ENCODE results near the gene HSD11B1L.

The HSD11B1L gene

DNA sequence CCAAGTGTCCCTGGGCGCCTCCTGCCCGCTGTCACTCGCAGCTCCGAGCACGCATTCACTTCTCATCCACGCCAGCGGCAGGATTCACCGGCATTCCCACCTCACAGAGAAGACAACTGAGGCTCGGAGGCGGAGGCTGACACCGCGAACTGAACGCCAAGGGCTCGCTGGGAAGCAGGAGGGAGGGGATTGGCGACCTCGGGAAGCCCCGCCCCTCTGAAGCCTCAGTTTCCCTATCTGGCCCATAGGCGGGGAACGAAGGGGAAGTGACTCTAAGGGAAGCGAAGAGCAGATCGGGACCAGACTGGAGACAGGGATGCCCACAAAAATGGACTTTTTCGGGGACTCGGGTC is 767 bp upstream of the HSD11B1L start (continued):
- TF ChIP-seq ZNF670 (tag by site-specific recombination; IDR thresholded peaks at IDR 0.05; ENCODE audit: low read depth) (no peak), SCRT2 (tag by site-specific recombination; IDR thresholded peaks at IDR 0.05) (no peak), ZNF112 (tag by site-specific recombination; IDR thresholded peaks at IDR 0.05) (no peak), ZNF202 (tag by site-specific recombination; IDR thresholded peaks at IDR 0.05; ENCODE audit: borderline replicate concordance) (no peak), ZNF530 (tag by site-specific recombination; IDR thresholded peaks at IDR 0.05; ENCODE audit: low read depth) (no peak), ZNF2 (tag by site-specific recombination; IDR thresholded peaks at IDR 0.05) (peak; percentile 56; the same call in 1 of the 2 replicates), ZBTB48 (tag by site-specific recombination; IDR thresholded peaks at IDR 0.05) (no peak), BCL11B (tag by site-specific recombination; IDR thresholded peaks at IDR 0.05; ENCODE audit: low read depth) (peak; percentile 15; the same call in 1 of the 2 replicates), GLIS2 (tag by site-specific recombination; IDR thresholded peaks at IDR 0.05) (peak; percentile 76), ZNF175 (tag by site-specific recombination; IDR thresholded peaks at IDR 0.05) (no peak), ZNF830 (tag by site-specific recombination; IDR thresholded peaks at IDR 0.05; ENCODE audit: low read depth) (no peak), ZXDB (tag by site-specific recombination; IDR thresholded peaks at IDR 0.05) (no peak), ZNF623 (tag by site-specific recombination; IDR thresholded peaks at IDR 0.05) (no peak), HOXC10 (CRISPR knock-in tag; IDR thresholded peaks at IDR 0.05) (no peak), ZNF146 (tag by site-specific recombination; IDR thresholded peaks at IDR 0.05) (no peak), ZNF274 (IDR thresholded peaks at IDR 0.05; ENCODE audit: low read length) (no peak), ZNF274 (tag by site-specific recombination; IDR thresholded peaks at IDR 0.05; ENCODE audit: borderline replicate concordance) (no peak), ZNF677 (tag by site-specific recombination; IDR thresholded peaks at IDR 0.05) (no peak), ZNF169 (tag by site-specific recombination; IDR thresholded peaks at IDR 0.05) (no peak)
- TF ChIP-seq, protein P1, sequence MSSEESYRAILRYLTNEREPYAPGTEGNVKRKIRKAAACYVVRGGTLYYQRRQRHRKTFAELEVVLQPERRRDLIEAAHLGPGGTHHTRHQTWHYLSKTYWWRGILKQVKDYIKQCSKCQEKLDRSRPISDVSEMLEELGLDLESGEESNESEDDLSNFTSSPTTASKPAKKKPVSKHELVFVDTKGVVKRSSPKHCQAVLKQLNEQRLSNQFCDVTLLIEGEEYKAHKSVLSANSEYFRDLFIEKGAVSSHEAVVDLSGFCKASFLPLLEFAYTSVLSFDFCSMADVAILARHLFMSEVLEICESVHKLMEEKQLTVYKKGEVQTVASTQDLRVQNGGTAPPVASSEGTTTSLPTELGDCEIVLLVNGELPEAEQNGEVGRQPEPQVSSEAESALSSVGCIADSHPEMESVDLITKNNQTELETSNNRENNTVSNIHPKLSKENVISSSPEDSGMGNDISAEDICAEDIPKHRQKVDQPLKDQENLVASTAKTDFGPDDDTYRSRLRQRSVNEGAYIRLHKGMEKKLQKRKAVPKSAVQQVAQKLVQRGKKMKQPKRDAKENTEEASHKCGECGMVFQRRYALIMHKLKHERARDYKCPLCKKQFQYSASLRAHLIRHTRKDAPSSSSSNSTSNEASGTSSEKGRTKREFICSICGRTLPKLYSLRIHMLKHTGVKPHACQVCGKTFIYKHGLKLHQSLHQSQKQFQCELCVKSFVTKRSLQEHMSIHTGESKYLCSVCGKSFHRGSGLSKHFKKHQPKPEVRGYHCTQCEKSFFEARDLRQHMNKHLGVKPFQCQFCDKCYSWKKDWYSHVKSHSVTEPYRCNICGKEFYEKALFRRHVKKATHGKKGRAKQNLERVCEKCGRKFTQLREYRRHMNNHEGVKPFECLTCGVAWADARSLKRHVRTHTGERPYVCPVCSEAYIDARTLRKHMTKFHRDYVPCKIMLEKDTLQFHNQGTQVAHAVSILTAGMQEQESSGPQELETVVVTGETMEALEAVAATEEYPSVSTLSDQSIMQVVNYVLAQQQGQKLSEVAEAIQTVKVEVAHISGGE (tag by site-specific recombination; conservative IDR thresholded peaks at IDR 0.05; ENCODE audit: low read depth): no peak
- TF ChIP-seq, protein P2, sequence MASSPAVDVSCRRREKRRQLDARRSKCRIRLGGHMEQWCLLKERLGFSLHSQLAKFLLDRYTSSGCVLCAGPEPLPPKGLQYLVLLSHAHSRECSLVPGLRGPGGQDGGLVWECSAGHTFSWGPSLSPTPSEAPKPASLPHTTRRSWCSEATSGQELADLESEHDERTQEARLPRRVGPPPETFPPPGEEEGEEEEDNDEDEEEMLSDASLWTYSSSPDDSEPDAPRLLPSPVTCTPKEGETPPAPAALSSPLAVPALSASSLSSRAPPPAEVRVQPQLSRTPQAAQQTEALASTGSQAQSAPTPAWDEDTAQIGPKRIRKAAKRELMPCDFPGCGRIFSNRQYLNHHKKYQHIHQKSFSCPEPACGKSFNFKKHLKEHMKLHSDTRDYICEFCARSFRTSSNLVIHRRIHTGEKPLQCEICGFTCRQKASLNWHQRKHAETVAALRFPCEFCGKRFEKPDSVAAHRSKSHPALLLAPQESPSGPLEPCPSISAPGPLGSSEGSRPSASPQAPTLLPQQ (tag by site-specific recombination; IDR thresholded peaks at IDR 0.05): no peak
- TF ChIP-seq, protein P3, sequence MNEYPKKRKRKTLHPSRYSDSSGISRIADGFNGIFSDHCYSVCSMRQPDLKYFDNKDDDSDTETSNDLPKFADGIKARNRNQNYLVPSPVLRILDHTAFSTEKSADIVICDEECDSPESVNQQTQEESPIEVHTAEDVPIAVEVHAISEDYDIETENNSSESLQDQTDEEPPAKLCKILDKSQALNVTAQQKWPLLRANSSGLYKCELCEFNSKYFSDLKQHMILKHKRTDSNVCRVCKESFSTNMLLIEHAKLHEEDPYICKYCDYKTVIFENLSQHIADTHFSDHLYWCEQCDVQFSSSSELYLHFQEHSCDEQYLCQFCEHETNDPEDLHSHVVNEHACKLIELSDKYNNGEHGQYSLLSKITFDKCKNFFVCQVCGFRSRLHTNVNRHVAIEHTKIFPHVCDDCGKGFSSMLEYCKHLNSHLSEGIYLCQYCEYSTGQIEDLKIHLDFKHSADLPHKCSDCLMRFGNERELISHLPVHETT (tag by site-specific recombination; IDR thresholded peaks at IDR 0.05): no peak
- TF ChIP-seq, protein P4, sequence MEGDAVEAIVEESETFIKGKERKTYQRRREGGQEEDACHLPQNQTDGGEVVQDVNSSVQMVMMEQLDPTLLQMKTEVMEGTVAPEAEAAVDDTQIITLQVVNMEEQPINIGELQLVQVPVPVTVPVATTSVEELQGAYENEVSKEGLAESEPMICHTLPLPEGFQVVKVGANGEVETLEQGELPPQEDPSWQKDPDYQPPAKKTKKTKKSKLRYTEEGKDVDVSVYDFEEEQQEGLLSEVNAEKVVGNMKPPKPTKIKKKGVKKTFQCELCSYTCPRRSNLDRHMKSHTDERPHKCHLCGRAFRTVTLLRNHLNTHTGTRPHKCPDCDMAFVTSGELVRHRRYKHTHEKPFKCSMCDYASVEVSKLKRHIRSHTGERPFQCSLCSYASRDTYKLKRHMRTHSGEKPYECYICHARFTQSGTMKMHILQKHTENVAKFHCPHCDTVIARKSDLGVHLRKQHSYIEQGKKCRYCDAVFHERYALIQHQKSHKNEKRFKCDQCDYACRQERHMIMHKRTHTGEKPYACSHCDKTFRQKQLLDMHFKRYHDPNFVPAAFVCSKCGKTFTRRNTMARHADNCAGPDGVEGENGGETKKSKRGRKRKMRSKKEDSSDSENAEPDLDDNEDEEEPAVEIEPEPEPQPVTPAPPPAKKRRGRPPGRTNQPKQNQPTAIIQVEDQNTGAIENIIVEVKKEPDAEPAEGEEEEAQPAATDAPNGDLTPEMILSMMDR (tag by site-specific recombination; IDR thresholded peaks at IDR 0.05): peak; percentile 67; the same call in 1 of the 2 replicates
- TF ChIP-seq, protein P5, sequence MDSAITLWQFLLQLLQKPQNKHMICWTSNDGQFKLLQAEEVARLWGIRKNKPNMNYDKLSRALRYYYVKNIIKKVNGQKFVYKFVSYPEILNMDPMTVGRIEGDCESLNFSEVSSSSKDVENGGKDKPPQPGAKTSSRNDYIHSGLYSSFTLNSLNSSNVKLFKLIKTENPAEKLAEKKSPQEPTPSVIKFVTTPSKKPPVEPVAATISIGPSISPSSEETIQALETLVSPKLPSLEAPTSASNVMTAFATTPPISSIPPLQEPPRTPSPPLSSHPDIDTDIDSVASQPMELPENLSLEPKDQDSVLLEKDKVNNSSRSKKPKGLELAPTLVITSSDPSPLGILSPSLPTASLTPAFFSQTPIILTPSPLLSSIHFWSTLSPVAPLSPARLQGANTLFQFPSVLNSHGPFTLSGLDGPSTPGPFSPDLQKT (IDR thresholded peaks at IDR 0.05; ENCODE audit: borderline replicate concordance, low read depth, low read length): no peak
- TF ChIP-seq, protein P6, sequence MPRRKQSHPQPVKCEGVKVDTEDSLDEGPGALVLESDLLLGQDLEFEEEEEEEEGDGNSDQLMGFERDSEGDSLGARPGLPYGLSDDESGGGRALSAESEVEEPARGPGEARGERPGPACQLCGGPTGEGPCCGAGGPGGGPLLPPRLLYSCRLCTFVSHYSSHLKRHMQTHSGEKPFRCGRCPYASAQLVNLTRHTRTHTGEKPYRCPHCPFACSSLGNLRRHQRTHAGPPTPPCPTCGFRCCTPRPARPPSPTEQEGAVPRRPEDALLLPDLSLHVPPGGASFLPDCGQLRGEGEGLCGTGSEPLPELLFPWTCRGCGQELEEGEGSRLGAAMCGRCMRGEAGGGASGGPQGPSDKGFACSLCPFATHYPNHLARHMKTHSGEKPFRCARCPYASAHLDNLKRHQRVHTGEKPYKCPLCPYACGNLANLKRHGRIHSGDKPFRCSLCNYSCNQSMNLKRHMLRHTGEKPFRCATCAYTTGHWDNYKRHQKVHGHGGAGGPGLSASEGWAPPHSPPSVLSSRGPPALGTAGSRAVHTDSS (tag by site-specific recombination; IDR thresholded peaks at IDR 0.05): no peak
- TF ChIP-seq, protein P7, sequence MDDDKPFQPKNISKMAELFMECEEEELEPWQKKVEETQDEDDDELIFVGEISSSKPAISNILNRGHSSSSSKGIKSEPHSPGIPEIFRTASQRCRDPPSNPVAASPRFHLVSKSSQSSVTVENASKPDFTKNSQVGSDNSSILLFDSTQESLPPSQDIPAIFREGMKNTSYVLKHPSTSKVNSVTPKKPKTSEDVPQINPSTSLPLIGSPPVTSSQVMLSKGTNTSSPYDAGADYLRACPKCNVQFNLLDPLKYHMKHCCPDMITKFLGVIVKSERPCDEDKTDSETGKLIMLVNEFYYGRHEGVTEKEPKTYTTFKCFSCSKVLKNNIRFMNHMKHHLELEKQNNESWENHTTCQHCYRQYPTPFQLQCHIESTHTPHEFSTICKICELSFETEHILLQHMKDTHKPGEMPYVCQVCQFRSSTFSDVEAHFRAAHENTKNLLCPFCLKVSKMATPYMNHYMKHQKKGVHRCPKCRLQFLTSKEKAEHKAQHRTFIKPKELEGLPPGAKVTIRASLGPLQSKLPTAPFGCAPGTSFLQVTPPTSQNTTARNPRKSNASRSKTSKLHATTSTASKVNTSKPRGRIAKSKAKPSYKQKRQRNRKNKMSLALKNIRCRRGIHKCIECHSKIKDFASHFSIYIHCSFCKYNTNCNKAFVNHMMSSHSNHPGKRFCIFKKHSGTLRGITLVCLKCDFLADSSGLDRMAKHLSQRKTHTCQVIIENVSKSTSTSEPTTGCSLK (tag by site-specific recombination; IDR thresholded peaks at IDR 0.05): no peak
- TF ChIP-seq, protein P8, sequence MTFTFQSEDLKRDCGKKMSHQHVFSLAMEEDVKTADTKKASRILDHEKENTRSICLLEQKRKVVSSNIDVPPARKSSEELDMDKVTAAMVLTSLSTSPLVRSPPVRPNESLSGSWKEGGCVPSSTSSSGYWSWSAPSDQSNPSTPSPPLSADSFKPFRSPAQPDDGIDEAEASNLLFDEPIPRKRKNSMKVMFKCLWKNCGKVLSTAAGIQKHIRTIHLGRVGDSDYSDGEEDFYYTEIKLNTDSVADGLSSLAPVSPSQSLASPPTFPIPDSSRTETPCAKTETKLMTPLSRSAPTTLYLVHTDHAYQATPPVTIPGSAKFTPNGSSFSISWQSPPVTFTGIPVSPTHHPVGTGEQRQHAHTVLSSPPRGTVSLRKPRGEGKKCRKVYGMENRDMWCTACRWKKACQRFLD (tag by site-specific recombination; IDR thresholded peaks at IDR 0.05): no peak
